B cell (primary cell): ENCODE results near the gene MICAL3. TPM values are rescaled to one million over a fixed set of nuclear protein-coding genes. Genes with fewer than 3 reads are reported as not detected.

Experiments used
- ATAC-seq: fragments of 200-7000 bp; cut with Tn5 transposase; one replicate; pipeline ENCODE4 v1.10.0; 2021; ENCODE audit warnings: low read depth, mild to moderate bottlenecking, moderate number of reproducible peaks, moderate library complexity
- CTCF ChIA-PET: fragments of 350-600 bp; sonication (Branson Sonifier 250); formaldehyde crosslinking; loops from one replicate; lab custom pipeline; 2021; ENCODE audit warnings: antibody characterized with exemption, inconsistent platforms; lab: Charles Lee
- POLR2A ChIA-PET: fragments of 350-600 bp; sonication (Branson Sonifier 250); formaldehyde crosslinking; loops from one replicate; lab custom pipeline; 2021; ENCODE audit warnings: antibody characterized with exemption; lab: Charles Lee
- DNase-seq: peaks from one replicate; pipeline ENCODE4 v3.0.0; 2013
- H2AFZ ChIP-seq: 2 replicates; pipeline ENCODE4 v1.6.1; 2012; ENCODE audit warnings: mild to moderate bottlenecking, low read depth, low read length; ENCODE audit not compliant: insufficient read depth, poor library complexity, severe bottlenecking
- H3K27ac ChIP-seq, 2 donors: 1 replicate in 1 of 2; 2 replicates in 1 of 2; pipeline ENCODE4 v1.5.1; 2012 to 2013; ENCODE audit warnings: low read length in 2 of 2, mild to moderate bottlenecking in 2 of 2, moderate library complexity in 1 of 2
- H3K27me3 ChIP-seq, 4 experiments: fragments of 200-600 bp in 1 of 4; sonication (generic) in 1 of 4; replicated peaks in 1 of 4; 1 replicate in 2 of 4; 2 replicates in 2 of 4; pipeline versions ENCODE4 v1.6.1 to v1.7.0; 2013 to 2016; ENCODE audit warnings: low read length in 3 of 4, mild to moderate bottlenecking in 2 of 4, mixed read lengths in 1 of 4, moderate library complexity in 1 of 4; ENCODE audit not compliant: insufficient read depth in 4 of 4, control insufficient read depth in 3 of 4; ENCODE audit errors: control extremely low read depth in 1 of 4
- H3K36me3 ChIP-seq, 2 experiments: replicated peaks in 1 of 2; 1 replicate in 1 of 2; 2 replicates in 1 of 2; pipeline versions ENCODE4 v1.6.1 to v1.7.1; 2013; ENCODE audit warnings: low read length in 1 of 2; ENCODE audit not compliant: insufficient read depth in 2 of 2, control insufficient read depth in 1 of 2; ENCODE audit errors: control extremely low read depth in 1 of 2, extremely low read depth in 1 of 2
- H3K4me1 ChIP-seq, 2 donors: fragments of 200-600 bp in 1 of 2; sonication (generic) in 1 of 2; 1 replicate in 1 of 2; 2 replicates in 1 of 2; pipeline versions ENCODE4 v1.5.1 to v1.6.1; 2013 to 2017; ENCODE audit warnings: low read length in 2 of 2; ENCODE audit not compliant: control insufficient read depth in 2 of 2, insufficient read depth in 2 of 2
- H3K4me2 ChIP-seq: replicated peaks from 2 replicates; pipeline ENCODE3; 2012; ENCODE audit warnings: mild to moderate bottlenecking, low read depth, low read length; ENCODE audit not compliant: poor library complexity, severe bottlenecking
- H3K4me3 ChIP-seq, 5 experiments: fragments of 200-600 bp in 1 of 5; sonication (generic) in 1 of 5; 1 replicate in 3 of 5; 2 replicates in 2 of 5; pipeline versions ENCODE4 v1.5.1 to v1.7.0; 2011 to 2016; ENCODE audit warnings: low read length in 4 of 5, mild to moderate bottlenecking in 4 of 5, low read depth in 2 of 5, control low read depth in 1 of 5, moderate library complexity in 1 of 5; ENCODE audit not compliant: insufficient read depth in 1 of 5; ENCODE audit errors: control extremely low read depth in 1 of 5, extremely low read depth in 1 of 5
- H3K79me2 ChIP-seq: fragments of 200-600 bp; sonication (generic); one replicate; pipeline ENCODE4 v1.6.0; 2016; ENCODE audit warnings: low read length; ENCODE audit not compliant: control insufficient read depth, insufficient read depth
- H3K9ac ChIP-seq: fragments of 200-600 bp; sonication (generic); 2 replicates; pipeline ENCODE4 v1.6.1; 2017; ENCODE audit warnings: mild to moderate bottlenecking, low read length, moderate library complexity
- H3K9me3 ChIP-seq, 3 donors: one replicate each; pipeline versions ENCODE4 v1.6.1 to v1.7.1; 2013; ENCODE audit warnings: low read length in 2 of 3; ENCODE audit not compliant: control insufficient read depth in 2 of 3, insufficient read depth in 1 of 3; ENCODE audit errors: control extremely low read depth in 1 of 3
- H4K20me1 ChIP-seq: 2 replicates; pipeline ENCODE4 v1.6.0; 2012; ENCODE audit warnings: mild to moderate bottlenecking, low read length; ENCODE audit not compliant: insufficient read depth, control insufficient read depth, poor library complexity, severe bottlenecking
- H3K27ac Mint-ChIP-seq: one replicate; pipeline ENCODE4 v1.8.0; 2021; ENCODE audit warnings: mixed read lengths
- H3K27me3 Mint-ChIP-seq: one replicate; pipeline ENCODE4 v1.8.0; 2021; ENCODE audit warnings: mixed read lengths
- H3K4me1 Mint-ChIP-seq: one replicate; pipeline ENCODE4 v1.8.0; 2021; ENCODE audit warnings: mixed read lengths
- H3K4me3 Mint-ChIP-seq: one replicate; pipeline ENCODE4 v1.8.0; 2021; ENCODE audit warnings: mixed read lengths
- H3K9me3 Mint-ChIP-seq: one replicate; pipeline ENCODE4 v1.8.0; 2022; ENCODE audit warnings: mixed read lengths; ENCODE audit not compliant: insufficient read depth
- CTCF ChIP-seq: fragments of 200-600 bp; IDR thresholded peaks from one replicate; pipeline ENCODE4 v1.8.0; 2022; ENCODE audit warnings: antibody characterized with exemption, mild to moderate bottlenecking
- EZH2 ChIP-seq: IDR thresholded peaks from 2 replicates; pipeline ENCODE4 v1.6.1; 2012; ENCODE audit warnings: borderline replicate concordance, low read depth, mild to moderate bottlenecking, moderate library complexity, low read length; ENCODE audit not compliant: insufficient read depth, poor library complexity, severe bottlenecking
- WGBS: methylation state at CpG from one replicate; pipeline ENCODE4 v1.1.5; 2013; ENCODE audit warnings: missing lambda C conversion rate; ENCODE audit not compliant: insufficient coverage; 5-methylcytosine and 5-hydroxymethylcytosine counted together
- intact Hi-C: fragments of 100-400 bp; cut with micrococcal nuclease; formaldehyde crosslinking; loops from one replicate; pipeline ENCODE4 v1.10.0; 2022
- polyA plus RNA-seq: library from polyadenylated mRNA; depleted of rRNA; stranded (reverse); fragments of >200 nt; gene quantifications from 2 replicates; pipeline ENCODE4 v1.2.3, GENCODE V29; 2012
- total RNA-seq, 2 donors: library from RNA; stranded (reverse); fragments of 120-200 nt in 1 of 2; gene quantifications; 1 replicate in 1 of 2; 2 replicates in 1 of 2; pipeline versions ENCODE4 v1.2.3 to v1.2.4, GENCODE V29; 2013 to 2022

MICAL3 gene
- total and polyA plus RNA-seq, 2 donors (not counting 1 experiment from before 2014, with no cell fraction given): 50.5 to 253 TPM

DNA sequence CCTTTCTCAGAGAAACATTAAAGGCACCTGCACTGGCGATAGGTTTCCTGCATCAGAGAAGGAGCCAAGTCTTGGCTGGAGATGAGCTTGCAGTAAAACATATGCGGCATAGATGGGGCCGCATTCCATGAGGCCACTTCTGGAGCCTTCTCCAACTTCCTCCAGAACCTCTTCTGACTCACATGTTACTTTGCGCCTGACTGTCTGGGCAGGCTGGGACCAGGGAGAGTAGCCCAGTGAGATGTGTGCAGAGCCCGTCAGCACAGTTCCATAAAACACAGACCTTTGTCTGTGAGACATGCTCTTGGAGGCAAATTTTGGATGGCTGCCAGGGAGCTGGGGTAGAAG, 194.7 kb downstream of the MICAL3 start:
- H3K4me2 ChIP-seq: no peak overlapping the region
- H4K20me1 ChIP-seq: peaks cover 57% of the 10 kb centered on the region
- peak overlapping the region; percentile 11 for H3K27ac Mint-ChIP-seq
- ChIA-PET CTCF (interaction anchor here (0.7 to 5.7 kb wide), 35 partner anchors 8 to 303 kb away, joined by 3 to 250 read pairs (median 5); partner anchors contain the start of genes MICAL3 and PEX26), POLR2A (interaction anchor here (0.6 to 0.7 kb wide), 3 partner anchors 10 to 228 kb away, joined by 6 to 10 read pairs (median 6); no protein-coding TSS in a partner anchor)
- peaks cover 6% of the 10 kb centered on the region for H3K4me1 Mint-ChIP-seq
- no peaks in the 10 kb centered on the region for H3K27me3 ChIP-seq
- no peak for TF ChIP-seq EZH2
- TF ChIP-seq CTCF: no peak
- no peak overlapping the region for H2AFZ ChIP-seq
- peaks cover 0 to 94% of the 10 kb centered on the region in 2 experiments for H3K36me3 ChIP-seq
- no peak for ATAC-seq
- H3K4me3 Mint-ChIP-seq: no peak overlapping the region
- no peaks in the 10 kb centered on the region for H3K9me3 ChIP-seq
- H3K9ac ChIP-seq: no peak overlapping the region
- H3K27ac ChIP-seq: no peak overlapping the region
- H3K79me2 ChIP-seq: peaks cover 27% of the 10 kb centered on the region
- no peaks in the 10 kb centered on the region for H3K27me3 Mint-ChIP-seq
- peaks cover 0 to 7% of the 10 kb centered on the region in 2 donors for H3K4me1 ChIP-seq
- no peak for DNase-seq
- intact Hi-C loops: loop anchor here (1.0 kb wide), 3 partner anchors 195 to 321 kb away; partner anchors contain the start of genes MICAL3 and USP18
- H3K4me3 ChIP-seq: no peak overlapping the region
- WGBS: 86% methylated on average over 5 of the region's 5 CpGs
- H3K9me3 Mint-ChIP-seq: no peaks in the 10 kb centered on the region

GRCh38 chr22:17828502-17829080, 195.8 kb downstream of the MICAL3 start:
- CTCF ChIA-PET: interaction anchor here (0.6 to 5.7 kb wide), 18 partner anchors 9 to 289 kb away, joined by 3 to 250 read pairs (median 3); partner anchors contain the start of genes MICAL3 and PEX26
- TF ChIP-seq EZH2 (no peak), CTCF (no peak)
- WGBS: 100% methylated on average over 6 of the region's 6 CpGs

More at GRCh38 chr22:17828502-17829080, 195.8 kb downstream of the MICAL3 start:
- no peak overlapping the region for H2AFZ ChIP-seq
- no peak overlapping the region for H3K27ac Mint-ChIP-seq
- peaks cover 54% of the 10 kb centered on the region for H4K20me1 ChIP-seq
- H3K4me2 ChIP-seq: no peak overlapping the region
- H3K36me3 ChIP-seq: peaks cover 0 to 93% of the 10 kb centered on the region in 2 experiments
- peaks cover 27% of the 10 kb centered on the region for H3K79me2 ChIP-seq
- H3K9ac ChIP-seq: no peak overlapping the region
- no peaks in the 10 kb centered on the region for H3K9me3 ChIP-seq
- intact Hi-C loops: no loop called here
- ATAC-seq (no peak), DNase-seq (no peak)
- H3K4me1 ChIP-seq: peaks cover 0 to 7% of the 10 kb centered on the region in 2 donors
- peaks cover 6% of the 10 kb centered on the region for H3K4me1 Mint-ChIP-seq
- H3K4me3 ChIP-seq: no peak overlapping the region
- no peaks in the 10 kb centered on the region for H3K27me3 ChIP-seq
- no peak overlapping the region for H3K4me3 Mint-ChIP-seq
- no peak overlapping the region for H3K27ac ChIP-seq
- POLR2A ChIA-PET: interaction anchor here (0.8 kb wide), 1 partner anchor 247 kb away, joined by 5 read pairs; no protein-coding TSS in a partner anchor
- no peaks in the 10 kb centered on the region for H3K27me3 Mint-ChIP-seq
- H3K9me3 Mint-ChIP-seq: no peaks in the 10 kb centered on the region
